HG02885 (cell line): ENCODE results near the gene ST6GAL1.

Experiments used
- ATAC-seq: cut with Tn5 transposase; IDR thresholded peaks from one replicate; pipeline ENCODE4 v1.9.1; 2021; ENCODE audit warnings: mild to moderate bottlenecking; ENCODE audit not compliant: unreplicated experiment, poor library complexity

ST6GAL1 gene

DNA sequence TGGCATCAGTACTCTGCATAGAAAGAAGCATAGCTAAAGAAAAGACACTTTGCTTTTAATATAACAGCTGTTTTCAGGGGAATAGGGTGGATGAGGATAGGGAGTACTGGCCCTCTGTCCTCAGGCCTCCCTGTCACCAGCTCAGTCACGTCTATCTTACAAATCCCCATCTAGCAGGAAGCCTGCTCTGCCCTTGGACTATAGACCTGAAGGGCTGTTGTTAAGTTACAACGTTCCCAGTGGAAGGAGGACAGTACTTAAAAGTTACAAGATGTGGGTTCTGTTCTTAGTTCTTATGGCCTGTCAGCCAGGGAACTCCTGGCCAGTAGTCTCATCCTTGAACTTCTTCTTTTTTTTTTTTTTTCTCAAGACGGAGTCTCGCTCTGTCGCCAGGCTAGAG lies 138.5 kb downstream of the ST6GAL1 start:
- ATAC-seq: no peak

DNA sequence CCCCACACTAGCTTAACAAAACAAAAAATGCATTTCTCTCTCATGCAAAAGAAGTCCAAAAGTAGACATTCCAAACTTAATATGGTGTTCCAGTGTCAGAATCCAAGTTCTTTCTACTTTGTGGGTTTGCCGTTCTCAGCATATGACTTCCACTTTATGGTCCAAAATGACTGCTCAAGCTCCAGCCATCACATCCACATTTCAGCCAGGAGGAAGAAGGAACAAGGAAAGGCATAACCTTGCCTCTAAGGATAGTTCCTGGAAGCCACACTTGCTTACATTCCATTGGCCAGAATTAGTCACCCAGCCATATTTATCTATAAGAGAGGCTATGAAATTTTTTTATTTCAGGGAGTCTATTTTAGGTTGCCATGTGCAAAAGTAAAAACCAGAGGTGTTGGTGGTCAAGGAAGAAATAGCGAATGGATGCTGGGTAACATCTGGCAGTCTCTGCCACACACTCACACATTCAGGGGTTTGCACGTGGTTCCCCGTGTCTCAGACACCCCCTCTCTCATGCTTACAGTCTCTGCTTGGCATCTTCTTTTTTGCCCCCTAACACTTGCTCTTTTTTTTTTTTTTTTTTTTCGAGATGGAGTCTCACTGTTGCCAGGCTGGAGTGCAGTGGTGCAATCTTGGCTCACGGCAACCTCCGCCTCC lies 139.7 kb downstream of the ST6GAL1 start:
- no peak for ATAC-seq

DNA sequence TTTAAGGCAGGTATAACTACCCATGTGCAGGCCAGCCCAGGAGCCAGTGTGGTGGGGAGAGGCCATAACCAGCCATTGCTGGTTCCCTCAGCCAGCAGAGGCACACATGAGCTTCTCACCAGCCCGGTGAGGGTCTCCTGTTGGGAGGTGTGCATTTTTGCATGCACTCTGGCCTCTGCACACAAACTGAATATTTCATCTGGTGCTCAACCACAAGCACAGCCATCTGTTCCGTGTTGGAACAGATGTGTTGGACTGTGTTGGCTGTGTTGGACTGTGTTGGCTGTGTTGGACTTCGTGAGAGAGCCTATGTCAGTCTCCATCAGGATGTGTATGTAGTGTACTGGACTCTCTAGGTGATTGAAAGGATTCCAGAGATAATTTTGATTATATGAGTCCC lies 141.8 kb downstream of the ST6GAL1 start:
- ATAC-seq: no peak

DNA sequence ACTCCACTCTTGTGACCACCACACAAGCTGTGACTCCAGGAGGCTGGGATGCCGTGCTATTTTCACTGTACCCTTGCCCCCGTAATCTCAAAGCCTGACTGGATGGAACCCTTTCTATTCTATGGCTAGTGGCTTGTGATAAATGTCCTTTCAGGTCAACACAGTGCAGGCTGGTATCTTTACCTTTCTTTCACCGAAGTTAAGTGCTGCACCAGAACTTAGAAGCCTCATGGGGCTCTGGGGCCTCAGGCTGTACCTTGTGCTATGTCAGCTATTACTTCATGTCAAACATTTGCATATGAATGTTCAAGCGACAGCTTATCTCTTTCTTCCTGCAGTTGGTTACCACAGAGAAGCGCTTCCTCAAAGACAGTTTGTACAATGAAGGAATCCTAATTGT lies 142.2 kb downstream of the ST6GAL1 start:
- no peak for ATAC-seq

DNA sequence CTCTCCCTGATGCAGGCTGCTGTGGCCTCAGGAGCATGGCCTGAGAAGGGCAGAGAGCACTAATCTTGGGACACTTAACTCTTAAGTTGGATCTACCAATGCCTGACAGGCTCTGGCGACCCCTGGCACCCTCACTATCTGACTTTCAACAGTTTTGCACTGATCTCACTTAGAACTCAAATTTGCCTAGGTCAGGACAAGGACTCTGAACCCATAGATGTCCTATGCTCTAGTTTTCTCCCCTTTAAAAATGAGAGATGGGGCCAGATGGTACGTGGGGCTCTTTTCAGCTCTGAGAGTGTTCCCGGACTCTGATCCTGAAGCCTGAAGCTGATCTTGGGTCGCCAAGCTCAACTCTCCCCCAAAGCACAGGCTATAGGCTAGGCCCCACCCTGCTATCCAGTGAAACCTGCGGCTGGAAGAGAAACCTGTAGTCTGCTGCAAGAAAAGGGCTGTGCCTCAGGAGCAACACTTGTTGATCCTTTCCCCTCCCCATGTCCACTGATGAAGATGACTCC lies 143.3 kb downstream of the ST6GAL1 start:
- no peak for ATAC-seq

DNA sequence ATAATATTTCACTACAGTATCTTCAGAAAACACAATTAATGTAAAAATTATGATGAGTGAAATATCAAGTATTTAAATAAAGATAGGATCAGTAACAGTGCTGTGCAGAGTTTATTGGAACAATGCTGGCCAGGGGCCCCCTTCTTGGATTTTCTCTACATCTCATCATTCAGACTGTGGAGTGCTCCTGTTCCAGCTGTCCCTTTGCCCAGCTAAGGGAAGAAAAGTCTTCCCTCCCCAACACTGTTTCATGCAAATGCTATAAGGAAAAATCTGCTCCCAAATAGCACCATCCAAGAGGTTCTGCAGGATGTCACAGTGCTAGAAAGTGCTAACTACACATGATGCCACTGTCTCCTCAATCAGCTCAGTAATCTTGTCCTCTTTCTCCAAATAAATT lies 144.5 kb downstream of the ST6GAL1 start:
- no peak for ATAC-seq

DNA sequence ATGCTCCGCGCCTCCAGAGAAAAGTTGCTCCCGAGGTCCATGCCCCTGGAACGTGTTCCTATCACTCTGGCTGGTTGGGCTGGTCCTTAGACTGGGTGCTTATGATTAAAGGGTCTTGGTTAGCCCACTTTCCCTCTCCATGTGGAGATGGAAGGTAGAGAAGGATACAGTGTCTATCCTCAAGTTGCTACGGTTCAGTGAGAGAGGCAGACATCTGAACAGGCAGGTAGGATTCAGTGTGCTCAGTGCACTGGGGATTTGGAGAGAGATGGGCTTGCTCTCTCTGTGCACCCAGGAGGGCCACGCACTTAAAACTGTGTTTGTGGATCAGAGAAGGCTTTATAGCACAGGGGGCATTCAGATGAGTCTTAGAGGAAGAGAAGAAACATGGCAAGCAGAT lies 146.0 kb downstream of the ST6GAL1 start:
- no peak for ATAC-seq

DNA sequence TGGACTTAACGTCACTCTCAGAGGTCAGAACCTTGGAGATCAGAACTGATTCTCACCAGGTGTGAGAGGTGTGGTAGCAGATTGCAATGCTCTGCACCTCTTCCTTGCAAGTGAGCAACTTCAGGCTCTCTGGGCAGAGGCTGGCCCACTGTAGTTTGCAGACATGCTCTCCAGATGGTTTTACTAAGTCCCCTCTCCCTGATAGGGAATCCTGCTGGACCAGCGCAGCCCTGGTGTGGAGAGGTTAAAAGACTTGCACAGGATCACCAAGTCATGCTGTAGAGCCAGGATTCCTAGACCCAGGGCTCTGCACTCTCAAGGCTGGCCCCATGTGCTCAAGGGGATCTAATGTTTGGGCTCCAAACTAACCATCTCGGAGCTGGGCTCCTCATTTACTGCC lies 146.8 kb downstream of the ST6GAL1 start:
- no peak for ATAC-seq

DNA sequence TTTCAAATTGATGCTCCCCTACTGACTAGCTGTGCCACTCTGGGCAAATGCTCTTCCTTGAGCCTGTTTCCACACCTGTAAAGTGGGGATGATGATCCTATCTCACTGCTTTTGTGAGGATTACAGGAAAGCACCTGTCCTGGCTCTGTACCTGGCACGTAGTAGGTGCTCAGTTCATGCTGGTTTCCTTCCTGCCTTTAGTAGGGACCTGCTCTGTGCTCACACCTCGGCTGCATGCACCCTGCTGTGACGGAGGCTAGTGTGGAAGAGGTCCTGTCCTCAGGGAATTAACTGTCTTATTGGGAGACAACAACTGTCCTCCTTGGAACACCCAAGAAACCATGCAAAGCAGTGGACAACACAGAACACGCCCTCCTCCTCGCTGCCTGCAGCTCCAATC lies 147.2 kb downstream of the ST6GAL1 start:
- no peak for ATAC-seq

DNA sequence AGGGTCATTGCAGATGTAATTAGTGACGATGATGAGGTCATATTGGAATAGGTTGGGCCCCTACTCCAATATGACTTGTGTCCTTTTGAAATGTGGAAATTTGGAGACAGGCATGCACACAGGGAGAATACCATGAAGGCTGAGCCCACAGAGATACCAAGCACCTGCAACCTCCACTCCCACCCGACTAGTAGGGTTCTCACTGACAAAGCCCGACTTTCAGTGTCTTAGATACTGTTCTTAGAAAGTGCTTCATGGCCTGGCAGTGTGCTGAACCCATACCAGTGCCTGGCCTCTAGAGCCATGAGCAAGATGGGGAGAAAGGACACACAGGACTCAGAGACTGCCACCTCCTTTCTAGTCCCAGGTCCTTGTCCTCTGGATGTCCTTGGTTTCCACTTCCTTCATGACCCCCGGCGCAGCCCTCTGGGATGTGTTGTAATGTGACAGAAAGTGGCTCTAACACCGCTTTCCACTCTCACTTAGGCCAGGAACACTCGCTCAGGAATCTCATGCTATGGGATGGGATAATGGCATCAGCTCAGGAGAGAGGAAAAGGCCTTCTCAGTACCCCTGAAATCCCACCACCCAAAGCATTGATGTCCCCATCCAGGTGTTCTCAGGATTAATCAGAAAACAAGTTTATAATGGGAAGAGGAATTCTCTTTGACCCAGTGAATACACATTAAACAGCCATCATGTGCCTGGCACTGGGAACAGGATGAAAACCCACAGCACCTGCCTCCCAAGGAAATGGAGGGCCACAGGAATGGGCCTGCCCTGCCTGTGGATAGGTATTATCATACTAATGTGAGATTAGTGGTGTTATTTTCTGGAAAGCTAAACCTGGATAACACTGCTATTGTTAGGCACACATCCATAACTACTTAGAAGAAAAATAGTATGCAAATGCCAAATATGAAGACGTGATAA lies 149.0 kb downstream of the ST6GAL1 start:
- peak; percentile 34 for ATAC-seq

DNA sequence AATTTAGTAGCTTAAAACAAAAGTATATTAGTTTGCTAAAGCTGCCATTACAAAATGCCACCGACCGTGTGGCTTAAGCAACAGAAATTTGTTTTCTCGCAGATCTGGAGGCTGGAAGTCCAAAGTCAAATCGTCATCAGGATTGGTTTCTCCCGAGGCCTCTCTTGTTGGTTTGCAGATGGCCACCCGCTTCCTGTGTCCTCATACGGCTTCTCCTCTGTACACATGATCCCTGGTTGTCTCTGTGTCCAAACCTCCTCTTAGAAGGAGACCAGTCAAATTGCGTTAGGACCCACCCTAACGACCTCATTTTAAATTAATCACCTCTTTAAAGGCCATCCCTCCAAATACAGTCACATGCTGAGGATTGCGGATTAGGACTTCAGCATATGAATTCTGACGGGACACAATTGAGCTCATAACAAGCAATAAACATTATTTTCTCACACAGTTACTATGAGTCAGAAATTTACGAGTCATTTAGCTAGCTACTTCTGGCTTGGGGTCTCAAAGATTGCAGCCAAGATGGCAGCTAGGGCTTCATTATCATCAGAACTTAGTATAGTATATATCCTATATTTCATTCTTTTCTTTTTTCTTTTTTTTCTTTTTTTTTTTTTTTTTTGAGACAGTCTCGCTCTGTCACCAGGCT lies 150.6 kb downstream of the ST6GAL1 start:
- ATAC-seq: no peak

DNA sequence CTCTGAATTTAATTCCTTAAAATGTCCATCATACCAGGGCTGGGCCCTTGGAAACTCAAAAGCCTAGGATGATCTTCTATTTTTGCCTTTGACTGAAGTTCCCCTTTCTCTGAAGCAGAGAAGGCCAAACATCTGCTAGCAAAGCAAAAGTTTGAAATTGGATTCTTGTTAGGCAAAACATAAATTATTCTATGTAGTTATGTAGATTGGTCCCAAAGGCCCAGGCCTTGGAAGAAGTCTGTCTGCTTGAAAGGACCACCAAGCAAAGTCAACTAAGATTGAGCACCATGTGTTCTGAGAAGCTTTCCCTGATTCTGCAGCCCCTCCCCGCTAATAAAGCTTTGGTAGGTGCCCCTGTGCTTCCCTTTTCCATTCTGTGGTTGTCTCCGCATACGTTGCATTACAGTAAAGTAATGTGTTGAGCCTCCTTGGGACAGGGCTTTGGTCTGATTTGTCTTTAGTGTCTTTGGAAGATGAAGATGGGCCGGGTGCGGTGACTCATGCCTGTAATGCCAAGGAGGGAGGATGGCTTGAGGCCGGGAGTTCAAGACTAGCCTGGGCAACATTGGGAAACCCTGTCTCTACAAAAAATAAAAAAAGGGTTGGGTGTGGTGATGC lies 152.5 kb downstream of the ST6GAL1 start:
- no peak for ATAC-seq

DNA sequence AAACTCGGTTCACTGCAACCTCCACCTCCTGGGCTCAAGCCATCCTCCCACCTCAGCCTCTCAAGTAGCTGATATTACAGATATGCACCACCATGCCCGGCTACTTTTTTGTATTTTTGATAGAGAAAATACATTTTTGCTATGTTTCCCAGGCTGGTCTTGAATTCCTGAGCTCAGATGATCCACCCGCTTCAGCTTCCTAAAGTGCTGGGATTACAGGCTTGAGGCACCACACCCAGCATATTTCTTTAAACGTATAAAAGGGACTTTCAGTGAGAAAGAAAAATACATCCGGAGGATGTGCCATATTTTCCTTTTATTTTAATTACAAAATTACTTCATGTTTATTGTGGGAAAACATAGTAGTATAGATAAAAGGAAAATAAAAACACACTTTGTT lies 153.8 kb downstream of the ST6GAL1 start:
- ATAC-seq: no peak

DNA sequence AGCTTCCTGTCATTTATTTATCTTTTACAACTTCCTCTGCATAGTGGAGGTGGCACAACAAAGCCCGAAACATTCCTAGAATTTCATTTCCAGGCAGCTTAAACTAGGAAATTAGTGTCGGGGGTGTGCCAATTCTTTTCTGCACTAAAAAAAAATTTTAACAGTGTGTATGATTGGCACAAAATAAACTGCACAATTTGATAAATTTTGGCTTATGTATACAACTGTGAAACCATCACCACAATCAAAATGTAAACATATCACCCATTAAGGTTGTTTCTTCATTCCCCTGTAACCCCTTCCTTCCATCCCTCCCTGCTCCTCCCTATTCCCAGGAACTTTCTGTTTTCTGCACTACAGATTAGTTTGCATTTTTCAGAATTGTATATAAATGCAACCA lies 154.3 kb downstream of the ST6GAL1 start:
- no peak for ATAC-seq

DNA sequence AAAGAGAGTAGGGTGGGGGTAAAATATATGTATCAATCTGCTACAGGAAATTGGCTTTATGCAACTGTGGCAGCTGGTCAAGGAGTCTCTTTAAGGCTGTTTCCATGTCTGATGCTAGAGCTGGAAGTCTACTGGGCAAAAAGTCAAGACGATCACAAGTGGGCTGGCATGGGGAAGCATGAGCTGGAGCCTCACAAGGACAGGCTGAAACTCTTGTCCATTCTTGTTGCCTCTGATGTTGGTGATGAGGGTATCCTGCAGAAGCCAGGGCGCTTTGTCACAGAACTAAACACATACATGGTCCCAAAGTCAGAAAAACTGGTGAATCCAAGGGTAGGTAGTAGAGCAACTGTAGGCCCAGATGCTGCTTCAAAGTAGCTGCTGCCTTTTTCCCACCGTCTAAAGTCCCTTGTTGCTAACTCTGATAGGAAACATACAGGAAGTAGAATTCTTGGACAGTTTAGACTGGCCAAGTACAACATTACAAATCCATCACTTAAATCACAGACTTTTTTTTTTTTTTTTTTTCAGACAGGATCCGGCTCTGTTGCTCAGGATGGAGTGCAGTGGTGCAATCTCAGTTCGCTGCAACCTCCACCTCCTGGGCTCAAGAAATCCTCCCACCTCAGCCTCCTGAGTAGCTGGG lies 154.8 kb downstream of the ST6GAL1 start:
- ATAC-seq: no peak

DNA sequence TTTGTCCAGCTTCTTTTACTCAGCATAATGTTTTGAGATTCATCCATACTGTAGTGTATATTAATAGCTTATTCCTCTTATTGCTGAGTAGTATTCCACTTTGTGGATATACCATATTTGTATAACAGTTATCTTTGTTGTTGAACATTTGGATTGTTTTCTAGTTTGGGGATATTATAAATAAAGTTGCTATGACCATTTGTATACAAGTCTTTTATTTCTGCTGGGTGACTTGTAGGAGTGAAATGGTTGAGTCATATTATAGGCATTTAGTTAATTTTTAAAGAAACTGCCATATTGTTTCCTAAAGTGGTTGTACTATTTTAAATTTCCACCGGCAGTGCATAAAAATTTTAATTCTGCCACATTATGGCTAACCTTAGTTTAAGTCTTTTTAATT lies 155.6 kb downstream of the ST6GAL1 start:
- ATAC-seq: no peak

DNA sequence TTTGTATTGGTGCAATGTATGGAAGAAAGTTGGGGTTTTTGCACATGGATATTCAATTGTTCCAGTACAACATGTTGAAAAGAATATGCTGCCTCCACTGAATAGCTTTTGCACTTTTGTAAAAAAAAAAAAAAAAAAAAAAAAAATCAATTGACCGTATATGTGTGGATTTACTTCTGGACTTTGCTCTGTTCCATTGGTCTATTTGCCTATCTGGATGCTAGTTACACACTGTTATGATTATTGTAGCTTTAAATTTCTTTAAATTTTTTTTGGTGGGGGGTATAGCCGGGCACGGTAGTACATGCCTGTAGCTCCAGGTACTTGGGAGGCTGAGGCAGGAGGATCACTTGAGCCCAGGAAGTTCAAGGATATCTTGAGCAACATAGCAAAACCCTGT lies 156.5 kb downstream of the ST6GAL1 start:
- no peak for ATAC-seq

DNA sequence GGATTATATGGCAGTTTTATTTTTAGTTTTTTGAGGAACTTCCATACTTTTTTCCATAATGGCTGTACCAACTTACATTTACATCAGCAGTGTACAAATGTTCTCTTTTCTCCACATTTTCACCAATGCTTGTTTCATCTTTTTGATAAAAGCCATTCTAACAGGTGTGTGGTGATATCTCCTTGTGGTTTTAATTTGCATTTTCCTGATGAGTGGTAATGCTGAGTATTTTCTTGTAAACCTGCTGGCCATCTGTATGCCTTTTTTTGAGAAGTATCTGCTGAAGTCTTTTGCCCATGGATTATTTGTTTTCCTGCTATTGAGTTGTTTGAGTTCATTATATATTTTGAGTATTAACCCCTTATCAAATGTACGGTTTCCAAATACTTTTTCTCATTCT lies 158.4 kb downstream of the ST6GAL1 start:
- ATAC-seq: no peak

DNA sequence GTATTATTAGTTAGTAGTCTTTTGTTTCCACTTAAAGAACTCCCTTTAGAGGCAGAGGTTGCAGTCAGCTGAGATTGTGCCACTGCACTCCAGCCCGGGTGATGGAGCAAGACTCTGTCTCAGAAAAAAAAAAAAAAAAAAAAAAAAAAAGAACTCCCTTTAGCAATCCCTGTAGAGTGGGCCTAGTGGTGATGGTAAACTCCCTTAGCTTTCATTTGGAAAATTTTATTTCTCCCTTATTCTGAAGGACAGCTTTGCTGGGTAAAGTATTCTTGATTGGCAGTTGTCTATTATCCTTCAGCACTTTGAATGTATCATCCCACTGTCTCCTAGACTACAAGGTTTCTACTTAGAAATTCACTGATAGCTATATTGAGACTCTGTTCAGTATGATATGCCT lies 163.0 kb downstream of the ST6GAL1 start:
- ATAC-seq: no peak

DNA sequence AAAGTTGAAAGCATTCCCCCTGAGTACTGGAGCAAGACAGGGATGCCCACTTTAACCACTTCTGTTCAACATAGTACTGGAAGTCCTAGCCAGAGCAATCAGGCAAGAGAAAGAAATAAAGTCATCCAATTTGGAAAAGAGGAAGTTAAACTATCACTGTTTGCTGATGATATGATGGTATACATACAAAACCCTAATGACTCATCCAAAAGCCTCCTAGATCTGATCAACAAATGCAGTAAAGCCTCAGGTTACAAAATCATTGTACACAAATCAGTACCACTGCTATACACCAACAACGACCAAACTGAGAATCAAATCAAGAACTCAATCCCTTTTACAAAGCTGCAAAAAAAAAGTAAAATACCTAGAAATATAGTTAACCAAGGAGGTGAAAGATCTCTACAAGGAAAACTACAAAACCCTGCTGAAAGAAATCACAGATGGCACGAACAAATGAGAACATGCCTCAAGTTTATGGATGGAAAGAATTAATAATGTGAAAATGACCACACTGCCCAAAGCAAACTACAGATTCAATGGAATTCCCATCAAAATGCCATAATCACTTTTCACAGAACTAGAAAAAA lies 168.7 kb downstream of the ST6GAL1 start:
- no peak for ATAC-seq
